ENCODE data around the gene FMN2.

DNA sequence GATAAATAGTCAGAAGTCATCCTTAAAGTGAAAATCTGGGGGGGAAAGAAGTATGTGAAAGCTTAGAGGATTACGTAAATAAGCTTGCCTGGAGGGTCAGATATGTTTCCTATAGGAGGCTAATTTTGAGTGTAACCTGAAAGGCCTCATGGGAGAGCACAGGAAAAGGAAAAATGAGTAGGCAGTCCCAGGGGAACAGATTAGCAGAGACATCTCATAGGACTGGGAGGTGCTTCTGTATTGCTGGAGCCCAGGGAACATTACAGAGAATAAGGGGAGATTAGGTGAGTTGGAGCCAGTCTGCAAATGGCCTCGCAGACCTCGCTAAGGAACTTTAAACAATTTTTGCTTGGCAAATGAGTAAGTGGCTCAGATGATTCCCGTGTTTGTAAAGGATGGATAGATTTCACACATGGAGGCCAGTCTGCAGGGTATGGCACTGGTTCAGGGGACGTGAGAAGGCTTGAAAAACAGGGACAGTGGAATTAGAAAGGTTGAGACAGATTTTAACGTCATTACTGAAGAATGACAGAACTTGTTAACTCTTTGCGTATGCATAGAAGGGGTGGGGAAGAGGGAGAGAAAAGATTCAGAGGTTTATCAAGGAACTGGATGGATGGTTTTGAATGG, 371.2 kb downstream of the FMN2 start:
- TF ChIP-seq ZNF8 (CRISPR knock-in tag; IDR thresholded peaks at IDR 0.05) (no peak), ZFP3 (CRISPR knock-in tag; IDR thresholded peaks at IDR 0.05) (no peak), RARB (CRISPR knock-in tag; IDR thresholded peaks at IDR 0.05) (no peak), ESRRG (CRISPR knock-in tag; IDR thresholded peaks at IDR 0.05) (no peak), ARNTL (CRISPR knock-in tag; IDR thresholded peaks at IDR 0.05; ENCODE audit: borderline replicate concordance, low read depth) (no peak), PPARA (CRISPR knock-in tag; IDR thresholded peaks at IDR 0.05; ENCODE audit: borderline replicate concordance) (no peak), ZNF70 (CRISPR knock-in tag; IDR thresholded peaks at IDR 0.05) (no peak)
- TF ChIP-seq, protein P1, sequence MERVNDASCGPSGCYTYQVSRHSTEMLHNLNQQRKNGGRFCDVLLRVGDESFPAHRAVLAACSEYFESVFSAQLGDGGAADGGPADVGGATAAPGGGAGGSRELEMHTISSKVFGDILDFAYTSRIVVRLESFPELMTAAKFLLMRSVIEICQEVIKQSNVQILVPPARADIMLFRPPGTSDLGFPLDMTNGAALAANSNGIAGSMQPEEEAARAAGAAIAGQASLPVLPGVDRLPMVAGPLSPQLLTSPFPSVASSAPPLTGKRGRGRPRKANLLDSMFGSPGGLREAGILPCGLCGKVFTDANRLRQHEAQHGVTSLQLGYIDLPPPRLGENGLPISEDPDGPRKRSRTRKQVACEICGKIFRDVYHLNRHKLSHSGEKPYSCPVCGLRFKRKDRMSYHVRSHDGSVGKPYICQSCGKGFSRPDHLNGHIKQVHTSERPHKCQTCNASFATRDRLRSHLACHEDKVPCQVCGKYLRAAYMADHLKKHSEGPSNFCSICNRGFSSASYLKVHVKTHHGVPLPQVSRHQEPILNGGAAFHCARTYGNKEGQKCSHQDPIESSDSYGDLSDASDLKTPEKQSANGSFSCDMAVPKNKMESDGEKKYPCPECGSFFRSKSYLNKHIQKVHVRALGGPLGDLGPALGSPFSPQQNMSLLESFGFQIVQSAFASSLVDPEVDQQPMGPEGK (CRISPR knock-in tag; IDR thresholded peaks at IDR 0.05; ENCODE audit: borderline replicate concordance) = no peak
